ENCODE results near the gene PLXDC2.

Gene PLXDC2

DNA sequence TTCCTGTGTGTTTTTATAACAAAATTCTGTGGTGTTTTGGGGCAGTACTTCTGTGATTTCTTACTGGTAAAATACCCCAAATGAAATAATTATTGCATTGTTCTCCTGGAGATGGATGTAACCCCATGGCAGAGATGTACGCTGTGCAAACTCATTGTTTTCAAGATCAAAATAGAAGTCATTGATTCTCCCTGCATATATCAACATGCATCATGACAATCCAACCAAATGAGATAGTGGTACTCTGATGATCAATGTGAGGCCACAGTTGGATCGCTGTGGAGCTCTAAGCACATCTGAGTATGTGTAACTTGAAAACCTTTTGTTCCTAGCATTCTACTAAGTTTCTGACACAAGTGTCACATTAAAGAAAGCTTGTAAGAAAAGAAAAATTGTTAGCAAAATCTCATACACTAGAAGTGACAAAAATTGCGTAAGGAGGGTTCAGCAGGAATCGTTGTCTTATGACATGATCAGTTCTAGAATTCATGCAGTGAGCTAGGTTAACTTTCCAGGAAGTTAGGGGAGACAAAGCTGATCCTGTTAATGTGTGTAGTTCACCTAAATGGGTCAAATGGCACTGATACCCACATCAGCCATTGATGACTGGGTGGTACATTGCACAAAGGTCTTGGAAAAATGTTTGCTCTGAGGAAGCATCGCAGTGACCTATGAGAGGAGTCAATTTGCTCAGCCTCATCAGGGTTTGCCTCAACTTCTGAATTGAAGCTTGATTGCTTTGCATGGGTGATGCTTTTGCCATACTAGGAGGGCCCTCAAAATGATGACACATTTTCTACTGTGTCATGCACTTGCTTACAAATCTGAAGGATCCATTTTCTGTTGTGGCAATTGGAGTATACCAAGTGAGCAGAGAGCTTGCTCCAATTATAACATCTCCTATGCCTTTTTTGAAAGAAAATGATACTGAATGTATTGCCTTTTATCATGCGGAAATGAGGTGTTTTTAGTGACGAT, 145.1 kb downstream of the PLXDC2 start:
- POLR2A ChIA-PET, result no interaction called here
- no peak for DNase-seq (ENCODE audit: extremely low spot score)
- CTCF ChIA-PET, result interaction anchor here (0.9 to 1.1 kb wide), 2 partner anchors 10 to 34 kb away, joined by 3 read pairs; no protein-coding TSS in a partner anchor
- TF ChIP-seq, protein P1, sequence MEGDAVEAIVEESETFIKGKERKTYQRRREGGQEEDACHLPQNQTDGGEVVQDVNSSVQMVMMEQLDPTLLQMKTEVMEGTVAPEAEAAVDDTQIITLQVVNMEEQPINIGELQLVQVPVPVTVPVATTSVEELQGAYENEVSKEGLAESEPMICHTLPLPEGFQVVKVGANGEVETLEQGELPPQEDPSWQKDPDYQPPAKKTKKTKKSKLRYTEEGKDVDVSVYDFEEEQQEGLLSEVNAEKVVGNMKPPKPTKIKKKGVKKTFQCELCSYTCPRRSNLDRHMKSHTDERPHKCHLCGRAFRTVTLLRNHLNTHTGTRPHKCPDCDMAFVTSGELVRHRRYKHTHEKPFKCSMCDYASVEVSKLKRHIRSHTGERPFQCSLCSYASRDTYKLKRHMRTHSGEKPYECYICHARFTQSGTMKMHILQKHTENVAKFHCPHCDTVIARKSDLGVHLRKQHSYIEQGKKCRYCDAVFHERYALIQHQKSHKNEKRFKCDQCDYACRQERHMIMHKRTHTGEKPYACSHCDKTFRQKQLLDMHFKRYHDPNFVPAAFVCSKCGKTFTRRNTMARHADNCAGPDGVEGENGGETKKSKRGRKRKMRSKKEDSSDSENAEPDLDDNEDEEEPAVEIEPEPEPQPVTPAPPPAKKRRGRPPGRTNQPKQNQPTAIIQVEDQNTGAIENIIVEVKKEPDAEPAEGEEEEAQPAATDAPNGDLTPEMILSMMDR (IDR thresholded peaks at IDR 0.05; ENCODE audit: control extremely low read depth, extremely low read depth, low read depth, missing control alignments), result no peak

GRCh38 chr10:19964625-19965024, 148.4 kb downstream of the PLXDC2 start:
- TF ChIP-seq, protein P1 (IDR thresholded peaks at IDR 0.05; ENCODE audit: control extremely low read depth, extremely low read depth, low read depth, missing control alignments), result no peak
- POLR2A ChIA-PET, result no interaction called here
- CTCF ChIA-PET, result no interaction called here
- DNase-seq (ENCODE audit: extremely low spot score), result no peak

DNA sequence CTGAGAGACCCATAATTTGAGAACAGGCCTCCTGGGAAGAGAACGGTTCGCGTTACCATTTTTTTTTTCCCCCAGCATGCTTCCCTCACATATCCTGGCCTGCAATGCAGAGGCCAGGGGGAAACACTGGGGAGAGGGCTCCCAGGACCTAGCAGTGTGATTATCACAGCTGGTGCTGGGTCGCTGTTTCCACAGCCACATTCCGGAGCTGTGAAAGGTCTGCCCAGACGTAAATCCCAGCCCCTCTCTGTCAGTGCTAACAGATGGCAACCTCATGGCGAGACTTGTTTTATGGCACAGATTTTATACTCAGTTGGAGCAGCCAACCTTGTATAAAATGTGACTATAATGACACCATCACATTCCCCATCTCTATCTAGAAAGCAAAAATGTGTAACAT, 150.5 kb downstream of the PLXDC2 start:
- ChIA-PET POLR2A (no interaction called here), CTCF (interaction anchor here (0.9 kb wide), 1 partner anchor 27 kb away, joined by 3 read pairs; no protein-coding TSS in a partner anchor)
- no peak for DNase-seq (ENCODE audit: extremely low spot score)
- TF ChIP-seq, protein P1 (IDR thresholded peaks at IDR 0.05; ENCODE audit: control extremely low read depth, extremely low read depth, low read depth, missing control alignments), result no peak

- TF ChIP-seq, protein P1 (IDR thresholded peaks at IDR 0.05; ENCODE audit: control extremely low read depth, extremely low read depth, low read depth, missing control alignments), result no peak
- no peak for DNase-seq (ENCODE audit: extremely low spot score)
- POLR2A ChIA-PET, result no interaction called here
- CTCF ChIA-PET, result no interaction called here
Measured at GRCh38 chr10:19967981-19968380, 151.7 kb downstream of the PLXDC2 start.

DNA sequence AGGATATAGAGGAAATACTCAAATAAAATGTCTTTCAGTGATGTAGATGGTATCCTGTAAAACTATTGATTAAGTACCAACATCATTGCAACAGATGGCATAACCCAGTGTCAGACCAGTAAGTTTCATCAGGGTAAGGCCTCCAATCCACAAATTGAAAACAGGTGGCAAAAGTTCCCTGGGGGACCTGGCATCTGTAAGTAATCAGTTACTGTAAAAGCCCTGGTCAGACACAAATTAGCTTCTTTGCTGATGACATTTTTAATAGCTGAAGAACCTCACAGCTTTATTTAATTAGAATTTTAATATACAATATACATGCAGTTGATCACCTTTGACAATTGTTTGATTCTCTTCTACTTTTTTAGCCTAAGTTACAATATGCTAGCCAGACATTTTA, 152.5 kb downstream of the PLXDC2 start:
- ChIA-PET CTCF (no interaction called here), POLR2A (no interaction called here)
- DNase-seq (ENCODE audit: extremely low spot score), result no peak
- TF ChIP-seq, protein P1 (IDR thresholded peaks at IDR 0.05; ENCODE audit: control extremely low read depth, extremely low read depth, low read depth, missing control alignments), result no peak

- DNase-seq (ENCODE audit: extremely low spot score), result no peak
- ChIA-PET POLR2A (no interaction called here), CTCF (no interaction called here)
- TF ChIP-seq, protein P1 (IDR thresholded peaks at IDR 0.05; ENCODE audit: control extremely low read depth, extremely low read depth, low read depth, missing control alignments), result no peak
Measured at GRCh38 chr10:19970256-19970655, 154.0 kb downstream of the PLXDC2 start.

Data from GM10248 (cell line).